ENCODE measurements around the gene GLG1.

GLG1 gene

GRCh38 chr16:74608381-74608780 is 1.5 kb upstream of the GLG1 start:
- DNase-seq, result no peak

GRCh38 chr16:74607962-74608356 is 1.0 kb upstream of the GLG1 start:
- peak; percentile 58 for DNase-seq

- DNase-seq, result peak; percentile 83
Measured at GRCh38 chr16:74607310-74607961, 522 bp upstream of the GLG1 start.

- DNase-seq, result no peak
Measured at GRCh38 chr16:74605746-74606520, 981 bp downstream of the GLG1 start.

- no peak for DNase-seq
Measured at GRCh38 chr16:74605332-74605731, 1.6 kb downstream of the GLG1 start.

GRCh38 chr16:74603848-74604247 is 3.1 kb downstream of the GLG1 start:
- no peak for DNase-seq

GRCh38 chr16:74601126-74601871 is 5.6 kb downstream of the GLG1 start:
- no peak for DNase-seq

- no peak for DNase-seq
Measured at GRCh38 chr16:74596586-74596985, 10.3 kb downstream of the GLG1 start.

- no peak for DNase-seq
Measured at GRCh38 chr16:74592847-74593246, 14.1 kb downstream of the GLG1 start.

- DNase-seq, result no peak
Measured at GRCh38 chr16:74591876-74592650, 14.9 kb downstream of the GLG1 start.

GRCh38 chr16:74586948-74587347 is 20.0 kb downstream of the GLG1 start:
- DNase-seq, result no peak

GRCh38 chr16:74585846-74586443 is 21.0 kb downstream of the GLG1 start:
- no peak for DNase-seq

GRCh38 chr16:74583926-74584666 is 22.8 kb downstream of the GLG1 start:
- no peak for DNase-seq

GRCh38 chr16:74582970-74583369 is 23.9 kb downstream of the GLG1 start:
- no peak for DNase-seq

- no peak for DNase-seq
Measured at GRCh38 chr16:74580833-74581232, 26.1 kb downstream of the GLG1 start.

- DNase-seq, result no peak
Measured at GRCh38 chr16:74578838-74579237, 28.1 kb downstream of the GLG1 start.

- DNase-seq, result no peak
Measured at GRCh38 chr16:74578433-74578832, 28.5 kb downstream of the GLG1 start.

GRCh38 chr16:74577882-74578366 is 29.0 kb downstream of the GLG1 start:
- DNase-seq, result no peak

- no peak for DNase-seq
Measured at GRCh38 chr16:74575807-74576643, 30.9 kb downstream of the GLG1 start.

GRCh38 chr16:74575175-74575806 is 31.6 kb downstream of the GLG1 start:
- DNase-seq, result no peak
